ENCODE measurements around the gene RNASE7.

Gene RNASE7

DNA sequence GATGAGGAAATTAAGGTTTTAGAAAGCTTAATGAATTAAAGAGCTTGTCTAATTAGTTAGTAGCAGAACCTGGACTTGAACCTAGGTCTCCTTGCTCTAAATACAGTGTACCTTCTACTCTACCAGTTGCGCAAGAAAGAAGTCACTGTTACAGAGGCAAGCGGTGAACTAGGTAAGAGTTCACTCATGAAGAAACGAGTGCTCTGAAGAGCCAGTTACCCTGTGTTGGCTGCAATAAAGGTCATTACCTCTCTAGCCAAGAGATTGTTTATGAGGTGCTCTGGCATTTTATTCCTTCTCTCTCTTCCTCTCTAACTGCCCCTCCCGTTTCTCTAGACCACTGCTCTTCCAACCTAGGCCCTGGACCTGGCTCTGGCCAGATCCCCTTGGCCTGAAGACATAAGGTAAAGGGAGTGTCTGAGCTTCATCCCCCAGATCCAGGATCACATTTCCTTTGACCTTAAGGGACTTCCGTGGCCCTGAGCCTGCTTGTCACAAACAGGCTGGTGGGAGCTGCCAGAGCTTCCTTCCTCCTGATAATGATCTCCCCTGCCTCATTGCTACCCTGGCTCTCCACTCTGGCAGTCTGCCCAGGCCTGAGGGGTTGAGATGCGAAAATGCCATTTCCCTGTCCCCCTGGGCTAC, 1.9 kb downstream of the RNASE7 start:
- no peak for DNase-seq

DNA sequence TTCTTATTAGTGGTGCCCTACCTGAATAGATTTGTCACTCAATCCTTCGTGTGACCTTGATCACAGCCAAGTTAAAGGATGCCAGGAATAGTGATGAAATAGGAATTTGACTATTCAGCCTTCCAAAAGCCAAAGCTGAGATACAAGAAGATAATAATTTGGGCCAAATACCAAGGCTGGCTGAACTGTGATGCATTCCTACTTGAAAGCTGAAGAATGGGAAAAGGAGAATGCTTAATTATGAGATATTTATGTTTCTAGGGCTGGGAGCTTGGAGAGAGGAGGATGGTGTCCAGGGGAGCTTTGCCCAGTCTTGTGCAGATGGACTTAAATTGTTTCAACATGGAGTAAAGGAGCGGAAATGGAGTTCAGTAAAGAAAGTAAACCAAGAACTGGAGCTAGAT, 5.2 kb downstream of the RNASE7 start:
- no peak for DNase-seq

DNA sequence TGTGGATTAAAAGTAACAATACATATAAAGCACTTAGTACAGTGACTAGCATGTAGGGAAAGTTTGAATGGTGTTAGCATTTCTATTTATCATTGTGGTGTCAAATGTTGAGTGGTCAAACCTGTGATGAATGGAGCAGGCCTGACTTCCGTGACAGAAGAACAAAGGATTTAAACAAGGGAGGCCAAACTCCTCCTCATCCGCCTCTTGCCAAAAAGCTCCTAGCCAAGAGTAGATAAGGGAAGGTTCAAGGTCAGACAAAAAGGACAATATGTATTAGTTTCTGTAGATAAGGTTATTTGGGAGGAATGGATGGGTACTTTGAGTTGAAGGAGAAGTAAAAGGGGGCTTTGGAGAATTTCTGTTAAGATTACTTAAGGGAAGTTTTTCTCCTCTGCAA, 6.5 kb downstream of the RNASE7 start:
- DNase-seq: no peak

DNA sequence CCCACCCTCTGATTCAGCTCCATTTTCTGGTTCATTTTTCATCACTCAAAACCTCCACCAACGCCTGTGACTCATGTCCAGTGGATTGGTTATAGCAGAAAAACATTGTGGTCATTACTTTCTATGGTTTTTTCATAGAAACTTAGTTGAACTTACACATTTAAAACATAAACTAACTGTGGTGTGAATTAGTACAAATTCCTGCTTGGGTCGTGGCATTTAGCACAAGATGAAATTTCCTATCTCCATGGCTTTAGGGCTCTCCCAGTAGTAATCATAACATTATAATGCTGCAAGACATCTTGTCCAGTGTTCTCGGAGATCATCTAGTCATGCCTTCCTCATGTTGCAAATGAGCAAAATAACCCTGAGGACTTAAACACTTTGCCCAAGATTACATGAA, 7.1 kb downstream of the RNASE7 start:
- DNase-seq: no peak

DNA sequence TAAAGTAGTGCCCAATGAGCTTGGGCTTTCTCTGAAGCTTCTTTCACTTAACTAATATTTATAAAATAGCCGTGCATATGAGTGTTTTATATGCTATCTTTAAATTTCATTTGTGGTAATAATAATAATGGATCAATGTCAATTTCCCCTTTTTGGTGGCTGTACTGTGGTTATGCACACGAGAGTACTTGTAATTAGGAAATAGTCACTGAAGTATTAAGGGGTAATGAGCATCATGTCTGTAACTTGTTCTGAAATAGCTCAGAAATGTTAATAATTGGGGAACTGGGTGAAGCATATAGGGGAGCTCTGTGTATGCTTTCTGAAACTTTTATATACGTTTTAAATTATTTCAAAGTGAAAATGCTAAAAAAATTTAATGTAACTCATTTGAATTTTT, 8.4 kb downstream of the RNASE7 start:
- DNase-seq: no peak

DNA sequence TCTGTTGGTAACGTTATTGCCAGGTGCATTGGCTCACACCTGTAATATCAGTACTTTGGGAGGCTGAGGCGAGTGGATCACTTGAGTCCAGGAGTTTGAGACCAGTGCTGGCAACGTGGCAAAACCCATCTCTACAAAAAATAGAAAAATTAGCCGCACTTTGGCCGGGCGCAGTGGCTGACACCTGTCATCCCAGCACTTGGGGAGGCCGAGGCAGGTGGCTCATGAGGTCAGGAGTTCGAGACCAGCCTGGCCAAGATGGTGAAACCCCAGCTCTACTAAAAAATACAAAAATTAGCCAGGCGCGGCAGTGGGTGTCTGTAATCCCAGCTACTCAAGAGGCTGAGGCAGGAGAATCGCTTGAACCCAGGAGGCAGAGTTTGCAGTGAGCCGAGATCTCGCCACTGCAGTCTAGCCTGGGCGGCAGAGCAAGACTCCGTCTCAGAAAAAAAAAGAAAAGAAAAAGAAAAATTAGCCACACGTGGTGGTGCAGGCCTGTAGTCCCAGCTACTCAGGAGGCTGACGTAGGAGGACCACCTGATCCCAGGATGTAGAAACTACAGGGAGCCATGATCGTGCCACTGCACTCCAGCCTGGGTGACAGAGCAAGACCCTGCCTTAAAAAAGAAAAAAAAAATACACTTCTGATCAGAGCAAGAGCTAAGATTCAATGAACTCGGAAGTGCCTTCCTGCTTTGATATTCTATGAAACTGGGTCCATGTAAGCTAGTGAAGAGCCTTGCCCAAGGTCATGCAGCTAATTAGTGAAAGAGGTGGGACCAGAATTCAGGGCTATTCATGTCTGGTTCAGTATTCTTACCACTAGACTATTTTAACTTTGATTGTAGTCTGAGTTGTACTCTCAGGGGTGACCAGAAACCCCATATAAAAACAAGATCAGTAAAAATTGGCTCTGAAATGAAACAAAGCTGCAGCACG, 11.3 kb downstream of the RNASE7 start:
- no peak for DNase-seq

DNA sequence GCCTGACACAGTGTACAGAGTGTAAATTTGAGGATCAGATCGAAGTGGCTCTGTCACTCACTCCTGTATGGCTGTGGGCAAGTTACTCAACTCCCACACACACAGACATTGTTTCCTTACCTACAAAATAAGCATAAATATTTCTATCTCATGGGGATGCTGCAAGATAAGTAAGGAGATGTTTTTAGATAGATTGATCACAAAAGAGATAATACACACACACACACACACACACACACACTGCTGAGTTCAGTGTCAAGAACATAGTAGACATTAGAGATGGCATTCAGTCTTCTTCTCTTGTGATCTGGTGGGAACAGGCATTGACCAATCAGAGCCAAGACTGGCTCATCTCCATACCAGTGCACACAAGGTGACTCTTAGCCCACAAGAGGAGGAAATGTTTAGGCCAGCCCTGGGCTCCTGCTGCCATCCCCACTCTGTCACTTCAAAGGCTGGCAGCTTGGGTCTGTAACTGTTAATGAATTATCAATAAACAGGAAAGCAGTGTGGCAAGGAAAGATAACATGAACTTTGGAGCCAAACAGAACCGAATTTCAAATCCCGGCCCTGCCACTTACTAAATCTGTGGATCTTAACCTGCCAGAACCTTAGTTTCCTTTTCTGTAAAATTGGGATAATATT, 12.1 kb downstream of the RNASE7 start:
- DNase-seq: no peak

DNA sequence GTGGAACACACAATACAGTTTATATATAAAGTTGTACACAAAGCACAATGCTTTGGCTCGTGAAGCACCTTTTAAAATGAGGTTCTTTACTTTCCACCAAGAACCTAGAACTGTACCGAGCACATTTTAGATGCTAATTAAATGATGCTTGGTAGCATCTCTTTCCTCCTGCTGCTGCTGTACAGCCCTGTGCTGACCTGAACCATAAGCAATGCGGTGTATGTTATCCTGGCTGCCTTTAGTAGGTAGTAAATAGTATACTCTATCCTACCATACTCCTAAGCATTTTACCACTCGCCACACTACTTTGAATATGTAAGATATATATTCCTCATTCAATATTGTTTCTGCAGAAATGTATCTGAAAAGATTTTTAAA, 12.6 kb downstream of the RNASE7 start:
- DNase-seq: no peak

DNA sequence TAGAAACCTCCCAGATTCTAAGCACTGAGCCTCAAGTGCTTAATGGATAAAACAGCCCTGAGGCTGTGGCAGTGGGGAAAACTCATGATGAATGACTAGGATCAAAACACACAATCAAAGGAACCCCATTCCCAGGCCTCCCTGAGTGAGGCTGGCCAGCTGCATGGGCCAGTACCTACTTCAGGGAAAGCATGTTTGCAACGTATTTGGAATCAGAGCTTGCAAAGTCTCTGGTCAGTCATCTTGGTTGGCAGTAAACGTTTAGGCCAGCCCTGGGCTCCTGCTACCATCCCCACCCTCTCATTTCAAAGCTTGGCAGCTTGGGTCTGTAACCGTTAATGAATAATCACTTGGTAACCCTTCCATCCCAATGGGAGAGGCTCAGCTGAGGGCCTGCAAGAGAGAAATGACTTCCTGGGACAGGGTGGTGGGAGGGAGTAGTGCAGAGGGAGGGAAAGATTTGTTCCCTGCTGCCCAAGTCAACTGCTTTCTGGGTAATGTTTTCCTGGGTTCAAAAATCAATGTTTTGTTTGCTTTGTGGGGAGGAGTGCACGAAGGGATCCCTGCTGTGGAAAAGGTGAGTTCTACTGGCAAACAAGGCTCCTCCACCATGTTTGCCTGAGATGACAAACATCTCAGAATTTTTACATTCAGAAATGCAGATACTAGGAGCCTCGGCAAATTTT, 13.4 kb downstream of the RNASE7 start:
- no peak for DNase-seq

DNA sequence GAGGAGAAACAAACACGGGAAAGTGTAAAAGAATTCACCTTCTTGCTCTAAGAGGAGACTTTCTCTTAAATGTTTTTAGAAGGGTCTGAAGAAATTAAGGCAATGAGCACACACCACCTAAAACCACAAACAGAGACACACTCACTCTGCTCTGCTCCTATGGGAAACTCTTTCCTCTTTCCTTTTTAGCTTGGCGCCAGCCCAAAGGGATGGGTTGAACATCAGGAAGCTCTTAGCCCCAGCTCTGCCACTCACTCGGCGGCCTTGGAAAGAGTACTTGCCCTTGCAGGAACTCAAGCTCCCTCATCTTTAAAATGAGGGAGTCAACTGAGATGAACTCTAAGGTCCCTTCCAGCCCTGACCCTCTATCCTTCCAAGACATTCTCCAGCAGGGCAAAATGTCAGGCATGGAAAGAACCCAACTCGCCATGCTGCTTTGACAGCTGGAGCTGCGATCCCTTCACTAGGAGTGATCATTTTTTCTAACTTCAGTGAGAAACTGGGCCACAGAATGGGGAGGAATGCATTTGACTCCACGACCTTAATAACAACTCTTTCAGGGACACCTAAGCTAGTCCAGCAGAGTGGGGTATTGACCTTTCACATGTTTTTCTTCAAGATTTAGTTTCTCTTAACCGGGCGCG, 14.5 kb downstream of the RNASE7 start:
- no peak for DNase-seq

DNA sequence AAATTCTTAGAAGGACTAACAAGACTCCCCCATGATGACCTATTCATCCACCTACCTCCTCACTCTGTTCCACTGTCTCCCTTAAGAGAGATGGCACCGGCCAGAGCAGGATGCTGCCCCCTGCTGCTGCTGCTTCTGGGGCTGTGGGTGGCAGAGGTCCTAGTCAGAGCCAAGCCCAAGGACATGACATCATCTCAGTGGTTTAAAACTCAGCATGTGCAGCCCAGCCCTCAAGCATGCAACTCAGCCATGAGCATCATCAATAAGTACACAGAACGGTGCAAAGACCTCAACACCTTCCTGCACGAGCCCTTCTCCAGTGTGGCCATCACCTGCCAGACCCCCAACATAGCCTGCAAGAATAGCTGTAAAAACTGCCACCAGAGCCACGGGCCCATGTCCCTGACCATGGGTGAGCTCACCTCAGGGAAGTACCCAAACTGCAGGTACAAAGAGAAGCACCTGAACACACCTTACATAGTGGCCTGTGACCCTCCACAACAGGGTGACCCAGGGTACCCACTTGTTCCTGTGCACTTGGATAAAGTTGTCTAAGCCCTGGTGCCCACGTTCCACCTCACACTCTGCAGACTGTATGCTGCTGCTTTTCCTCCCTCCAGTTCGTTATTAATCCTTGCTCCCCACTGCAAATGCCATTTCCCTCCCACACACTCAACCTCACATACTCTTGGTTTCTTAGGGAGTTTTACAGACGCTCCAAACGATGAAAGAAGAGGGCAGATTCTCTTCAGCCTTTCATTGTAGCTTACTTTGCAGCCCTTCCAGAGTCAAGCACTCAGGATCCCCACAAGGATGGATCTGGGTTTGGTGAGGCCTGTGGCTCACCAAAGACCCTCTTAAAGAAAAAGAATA, 15.9 kb downstream of the RNASE7 start, which contains the start of gene RNASE8:
Gene RNASE8, plus strand, starts transcription at position 20 of the 873 bp plus-strand sequence. Its CDS starts 71 bp downstream, at position 91.
- DNase-seq: no peak

DNA sequence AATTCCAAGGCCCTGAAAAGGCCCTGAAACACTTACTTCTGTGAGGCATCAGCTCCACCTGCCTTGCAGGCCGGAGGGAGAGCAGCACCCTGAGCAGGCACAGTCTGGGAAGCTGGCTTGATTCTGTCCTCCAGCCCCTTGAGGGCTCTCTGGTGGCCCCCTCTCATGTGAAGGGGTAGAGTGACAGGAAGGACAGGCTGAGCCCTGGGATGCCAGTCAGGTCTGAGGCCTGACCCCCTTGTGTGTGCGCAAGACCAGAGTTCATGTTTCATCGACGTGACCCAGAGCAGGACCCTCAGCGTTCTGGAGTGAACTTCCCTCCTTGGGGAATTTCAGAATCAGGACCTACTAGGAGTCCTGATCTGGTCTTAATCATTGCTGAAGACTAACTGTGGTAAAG, 16.7 kb downstream of the RNASE7 start:
- DNase-seq: no peak

DNA sequence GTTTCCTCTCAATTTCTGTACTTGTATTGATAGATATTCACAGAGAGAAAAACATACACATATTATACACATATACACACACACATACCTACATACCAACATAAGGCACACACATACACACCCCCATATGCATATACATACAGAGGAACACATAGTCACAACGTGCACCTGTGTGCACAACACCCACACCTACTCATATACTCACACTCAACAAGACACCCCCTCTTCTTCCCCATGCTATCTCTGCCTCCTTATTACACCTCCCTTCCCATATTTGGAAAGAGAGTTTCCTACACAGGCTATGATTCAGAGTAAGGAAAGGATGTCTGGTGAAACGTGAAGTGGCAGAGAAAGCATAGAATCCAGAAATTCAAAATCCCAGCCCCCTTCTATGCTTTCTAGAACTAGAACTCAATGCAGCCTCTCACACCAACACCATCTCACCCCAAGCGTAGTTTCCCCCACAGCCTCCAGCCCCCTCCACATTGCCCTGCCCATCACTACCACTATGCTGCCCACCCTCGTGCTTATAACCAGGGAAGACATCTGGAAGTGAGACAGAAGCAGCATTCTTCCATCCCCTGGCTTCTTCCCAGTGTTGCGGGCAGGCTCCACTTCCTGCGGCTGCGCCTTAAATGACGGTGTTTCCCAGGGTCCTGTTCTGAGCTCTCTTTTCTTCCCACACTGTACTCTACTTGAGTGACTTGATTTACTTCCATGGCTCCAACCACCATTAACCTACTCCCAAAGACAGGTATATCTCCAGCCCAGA, 17.9 kb downstream of the RNASE7 start:
- DNase-seq: no peak

DNA sequence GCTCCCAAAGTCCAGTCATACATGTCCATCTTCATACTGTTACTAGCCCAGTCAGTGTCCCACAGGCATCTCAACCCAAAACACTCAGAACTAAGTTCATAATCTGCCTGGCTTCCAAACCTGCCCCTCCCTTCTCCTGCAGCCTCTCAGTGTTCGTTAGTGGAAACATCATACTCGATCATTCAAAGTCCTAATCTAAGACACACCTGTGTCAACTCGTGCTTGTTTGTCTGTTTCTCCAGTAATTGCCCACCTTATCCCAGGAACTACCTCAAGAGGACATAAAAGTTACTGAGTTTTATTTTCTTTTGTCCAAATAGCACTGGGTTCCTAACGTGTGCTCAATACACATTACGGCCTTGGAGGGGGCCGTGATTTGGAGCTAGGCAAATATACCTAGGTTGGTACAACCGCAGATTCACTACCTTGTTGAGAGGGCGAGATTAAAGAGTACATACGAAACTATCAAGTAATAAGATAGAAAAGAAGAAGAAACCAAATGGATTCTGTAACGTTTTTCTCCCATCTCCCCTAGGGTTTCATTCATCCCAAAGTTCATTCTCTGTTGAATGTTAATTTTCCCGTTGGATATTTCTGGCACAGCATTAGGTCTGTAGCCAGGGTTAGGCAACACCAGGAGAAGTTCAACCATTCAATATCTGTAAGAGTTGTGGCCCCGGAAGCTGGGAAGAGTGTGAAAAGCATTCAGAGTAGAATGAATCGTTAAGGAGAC, 18.6 kb downstream of the RNASE7 start:
- DNase-seq: no peak

DNA sequence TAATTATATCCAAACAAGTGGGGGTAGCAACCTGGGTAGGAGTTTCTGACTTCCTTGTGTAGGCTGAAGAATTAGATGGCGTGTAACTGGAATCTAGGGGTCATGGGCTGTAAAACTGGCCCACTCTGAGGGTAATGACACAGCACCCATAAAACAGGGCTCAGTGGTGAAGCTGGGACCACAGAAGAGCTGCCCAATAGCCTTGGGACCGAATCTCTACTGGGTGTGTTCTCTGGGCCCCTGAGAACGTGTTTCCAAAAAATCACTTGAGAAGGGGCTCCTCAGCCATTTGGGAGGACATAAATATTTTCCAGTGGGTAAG, 19.1 kb downstream of the RNASE7 start:
- no peak for DNase-seq

DNA sequence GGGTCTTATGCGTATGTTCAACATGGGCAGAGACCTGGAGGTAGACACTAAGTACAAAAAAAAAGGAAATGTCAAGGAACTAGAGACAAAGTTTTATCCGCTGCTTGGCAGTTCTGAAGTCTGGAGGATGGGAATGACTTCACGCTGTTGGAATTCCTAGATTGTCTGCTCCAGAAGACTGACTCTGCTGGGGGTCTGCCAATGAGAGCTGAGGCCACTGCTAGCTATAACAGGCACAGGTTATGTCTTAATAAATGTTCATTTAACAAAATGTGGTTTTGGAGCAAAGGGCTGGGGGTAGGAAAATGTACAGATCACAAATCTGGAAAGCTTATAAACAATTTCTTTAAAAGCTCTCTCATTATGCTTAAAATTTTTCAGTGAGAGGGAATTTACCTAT, 21.3 kb downstream of the RNASE7 start:
- DNase-seq: no peak

DNA sequence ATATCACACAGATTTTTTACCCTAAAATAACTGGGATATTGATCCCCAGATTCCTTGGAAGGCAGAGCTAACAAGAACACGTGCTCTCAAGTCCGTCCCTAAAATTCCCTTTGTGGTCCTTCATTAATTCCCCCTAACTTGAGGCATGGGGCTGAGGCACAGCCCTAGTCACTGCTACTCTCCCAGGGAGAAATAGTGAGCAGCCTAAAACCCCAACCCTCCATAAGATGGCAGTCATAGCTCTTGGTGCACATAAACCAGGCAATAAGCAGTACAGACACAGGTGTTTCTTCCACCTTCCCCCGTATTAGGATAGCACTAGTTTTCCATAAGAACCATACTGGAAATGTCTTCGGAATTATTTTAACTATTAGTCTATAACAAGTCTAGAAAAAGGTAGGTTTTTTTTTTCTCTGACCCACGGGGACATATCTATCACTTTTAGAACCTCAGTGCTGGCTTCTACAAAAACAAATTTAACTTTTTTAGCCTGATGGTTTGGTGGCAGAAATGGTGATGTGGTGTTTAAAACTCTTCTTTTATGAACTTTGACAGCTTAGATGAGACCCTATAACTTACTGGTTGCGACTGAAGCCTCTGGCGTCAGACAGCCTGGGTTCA, 24.8 kb downstream of the RNASE7 start:
- DNase-seq: no peak

DNA sequence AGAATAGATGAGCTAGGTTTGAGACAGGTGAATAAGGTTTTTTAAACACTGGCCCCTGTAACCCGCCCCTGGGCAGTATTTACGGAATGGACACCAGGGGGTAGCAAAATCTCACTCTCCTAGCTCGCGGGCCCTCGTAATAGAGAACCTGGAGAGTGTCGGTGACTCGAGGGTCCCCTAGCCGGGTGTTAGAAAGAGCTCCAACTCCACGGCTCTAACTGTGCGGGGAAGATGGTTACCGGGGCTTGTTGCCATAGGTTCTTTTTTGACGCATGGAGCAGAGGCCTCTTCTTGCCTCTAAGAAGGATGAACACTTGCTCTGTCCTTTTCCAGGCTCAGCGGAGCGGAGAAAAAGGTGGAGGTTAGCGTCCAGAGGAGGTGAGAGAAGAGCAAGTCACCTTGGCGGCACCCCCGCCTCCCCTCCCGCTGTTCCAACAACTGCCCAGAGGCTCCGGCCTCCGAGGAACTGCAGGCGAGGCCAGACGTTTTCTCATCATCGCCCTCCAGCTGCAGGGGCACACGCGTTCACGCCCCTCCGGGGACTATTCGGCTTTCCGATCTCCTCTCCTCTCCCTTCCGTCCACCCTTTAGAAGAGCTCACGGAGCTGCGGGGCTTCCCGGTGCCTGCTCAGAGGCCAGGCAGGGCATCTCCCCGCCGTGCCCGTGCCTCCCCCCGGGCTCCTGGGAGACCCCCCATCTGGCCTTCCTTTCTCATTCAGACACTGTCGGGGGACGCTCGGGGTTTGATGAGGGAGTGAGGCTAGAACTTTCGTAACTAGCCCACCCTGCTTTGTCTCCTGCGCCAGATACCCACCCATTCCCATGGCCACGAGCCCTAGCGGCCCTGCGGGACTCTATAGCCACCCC, 26.6 kb downstream of the RNASE7 start:
- DNase-seq: peak; percentile 58

Data from NCI-H2227 treated with DMSO at 0.1 percent for 48 hours (cell line).